B cell (primary cell): ENCODE results near the gene ZFP82. TPM values are rescaled to one million over a fixed set of nuclear protein-coding genes. Genes with fewer than 3 reads are reported as not detected.

Experiments used
- ATAC-seq: fragments of 200-7000 bp; cut with Tn5 transposase; one replicate; pipeline ENCODE4 v1.10.0; 2021; ENCODE audit warnings: low read depth, mild to moderate bottlenecking, moderate number of reproducible peaks, moderate library complexity
- CTCF ChIA-PET: fragments of 350-600 bp; sonication (Branson Sonifier 250); formaldehyde crosslinking; loops from one replicate; lab custom pipeline; 2021; ENCODE audit warnings: antibody characterized with exemption, inconsistent platforms; lab: Charles Lee
- POLR2A ChIA-PET: fragments of 350-600 bp; sonication (Branson Sonifier 250); formaldehyde crosslinking; loops from one replicate; lab custom pipeline; 2021; ENCODE audit warnings: antibody characterized with exemption; lab: Charles Lee
- DNase-seq: peaks from one replicate; pipeline ENCODE4 v3.0.0; 2013
- H2AFZ ChIP-seq: 2 replicates; pipeline ENCODE4 v1.6.1; 2012; ENCODE audit warnings: mild to moderate bottlenecking, low read depth, low read length; ENCODE audit not compliant: insufficient read depth, poor library complexity, severe bottlenecking
- H3K27ac ChIP-seq, 2 donors: 1 replicate in 1 of 2; 2 replicates in 1 of 2; pipeline ENCODE4 v1.5.1; 2012 to 2013; ENCODE audit warnings: low read length in 2 of 2, mild to moderate bottlenecking in 2 of 2, moderate library complexity in 1 of 2
- H3K27me3 ChIP-seq, 4 experiments: fragments of 200-600 bp in 1 of 4; sonication (generic) in 1 of 4; replicated peaks in 1 of 4; 1 replicate in 2 of 4; 2 replicates in 2 of 4; pipeline versions ENCODE4 v1.6.1 to v1.7.0; 2013 to 2016; ENCODE audit warnings: low read length in 3 of 4, mild to moderate bottlenecking in 2 of 4, mixed read lengths in 1 of 4, moderate library complexity in 1 of 4; ENCODE audit not compliant: insufficient read depth in 4 of 4, control insufficient read depth in 3 of 4; ENCODE audit errors: control extremely low read depth in 1 of 4
- H3K36me3 ChIP-seq, 2 experiments: replicated peaks in 1 of 2; 1 replicate in 1 of 2; 2 replicates in 1 of 2; pipeline versions ENCODE4 v1.6.1 to v1.7.1; 2013; ENCODE audit warnings: low read length in 1 of 2; ENCODE audit not compliant: insufficient read depth in 2 of 2, control insufficient read depth in 1 of 2; ENCODE audit errors: control extremely low read depth in 1 of 2, extremely low read depth in 1 of 2
- H3K4me1 ChIP-seq, 2 donors: fragments of 200-600 bp in 1 of 2; sonication (generic) in 1 of 2; 1 replicate in 1 of 2; 2 replicates in 1 of 2; pipeline versions ENCODE4 v1.5.1 to v1.6.1; 2013 to 2017; ENCODE audit warnings: low read length in 2 of 2; ENCODE audit not compliant: control insufficient read depth in 2 of 2, insufficient read depth in 2 of 2
- H3K4me2 ChIP-seq: replicated peaks from 2 replicates; pipeline ENCODE3; 2012; ENCODE audit warnings: mild to moderate bottlenecking, low read depth, low read length; ENCODE audit not compliant: poor library complexity, severe bottlenecking
- H3K4me3 ChIP-seq, 5 experiments: fragments of 200-600 bp in 1 of 5; sonication (generic) in 1 of 5; 1 replicate in 3 of 5; 2 replicates in 2 of 5; pipeline versions ENCODE4 v1.5.1 to v1.7.0; 2011 to 2016; ENCODE audit warnings: low read length in 4 of 5, mild to moderate bottlenecking in 4 of 5, low read depth in 2 of 5, control low read depth in 1 of 5, moderate library complexity in 1 of 5; ENCODE audit not compliant: insufficient read depth in 1 of 5; ENCODE audit errors: control extremely low read depth in 1 of 5, extremely low read depth in 1 of 5
- H3K79me2 ChIP-seq: fragments of 200-600 bp; sonication (generic); one replicate; pipeline ENCODE4 v1.6.0; 2016; ENCODE audit warnings: low read length; ENCODE audit not compliant: control insufficient read depth, insufficient read depth
- H3K9ac ChIP-seq: fragments of 200-600 bp; sonication (generic); 2 replicates; pipeline ENCODE4 v1.6.1; 2017; ENCODE audit warnings: mild to moderate bottlenecking, low read length, moderate library complexity
- H3K9me3 ChIP-seq, 3 donors: one replicate each; pipeline versions ENCODE4 v1.6.1 to v1.7.1; 2013; ENCODE audit warnings: low read length in 2 of 3; ENCODE audit not compliant: control insufficient read depth in 2 of 3, insufficient read depth in 1 of 3; ENCODE audit errors: control extremely low read depth in 1 of 3
- H4K20me1 ChIP-seq: 2 replicates; pipeline ENCODE4 v1.6.0; 2012; ENCODE audit warnings: mild to moderate bottlenecking, low read length; ENCODE audit not compliant: insufficient read depth, control insufficient read depth, poor library complexity, severe bottlenecking
- H3K27ac Mint-ChIP-seq: one replicate; pipeline ENCODE4 v1.8.0; 2021; ENCODE audit warnings: mixed read lengths
- H3K27me3 Mint-ChIP-seq: one replicate; pipeline ENCODE4 v1.8.0; 2021; ENCODE audit warnings: mixed read lengths
- H3K4me1 Mint-ChIP-seq: one replicate; pipeline ENCODE4 v1.8.0; 2021; ENCODE audit warnings: mixed read lengths
- H3K4me3 Mint-ChIP-seq: one replicate; pipeline ENCODE4 v1.8.0; 2021; ENCODE audit warnings: mixed read lengths
- H3K9me3 Mint-ChIP-seq: one replicate; pipeline ENCODE4 v1.8.0; 2022; ENCODE audit warnings: mixed read lengths; ENCODE audit not compliant: insufficient read depth
- CTCF ChIP-seq: fragments of 200-600 bp; IDR thresholded peaks from one replicate; pipeline ENCODE4 v1.8.0; 2022; ENCODE audit warnings: antibody characterized with exemption, mild to moderate bottlenecking
- EZH2 ChIP-seq: IDR thresholded peaks from 2 replicates; pipeline ENCODE4 v1.6.1; 2012; ENCODE audit warnings: borderline replicate concordance, low read depth, mild to moderate bottlenecking, moderate library complexity, low read length; ENCODE audit not compliant: insufficient read depth, poor library complexity, severe bottlenecking
- WGBS: methylation state at CpG from one replicate; pipeline ENCODE4 v1.1.5; 2013; ENCODE audit warnings: missing lambda C conversion rate; ENCODE audit not compliant: insufficient coverage; 5-methylcytosine and 5-hydroxymethylcytosine counted together
- intact Hi-C: fragments of 100-400 bp; cut with micrococcal nuclease; formaldehyde crosslinking; loops from one replicate; pipeline ENCODE4 v1.10.0; 2022
- polyA plus RNA-seq: library from polyadenylated mRNA; depleted of rRNA; stranded (reverse); fragments of >200 nt; gene quantifications from 2 replicates; pipeline ENCODE4 v1.2.3, GENCODE V29; 2012
- total RNA-seq, 2 donors: library from RNA; stranded (reverse); fragments of 120-200 nt in 1 of 2; gene quantifications; 1 replicate in 1 of 2; 2 replicates in 1 of 2; pipeline versions ENCODE4 v1.2.3 to v1.2.4, GENCODE V29; 2013 to 2022

Gene ZFP82
- total and polyA plus RNA-seq, 2 donors (not counting 1 experiment from before 2014, with no cell fraction given) = 7.7 to 14.4 TPM

- peak overlapping the region; percentile 96 for H3K27ac Mint-ChIP-seq
- H3K4me1 ChIP-seq = peaks cover 17 to 23% of the 10 kb centered on the region in 2 donors
- peak overlapping the region; percentile 87 for H3K4me2 ChIP-seq
- peaks cover 0 to 4% of the 10 kb centered on the region in 2 experiments for H3K36me3 ChIP-seq
- no peaks in the 10 kb centered on the region for H3K9me3 Mint-ChIP-seq
- H2AFZ ChIP-seq = peak overlapping the region; percentile 100
- ChIA-PET CTCF (no interaction called here), POLR2A (interaction anchor here (2.4 kb wide), 1 partner anchor 72 kb away, joined by 10 read pairs; the partner anchor contains the start of gene ZNF566)
- H3K79me2 ChIP-seq = peaks cover 54% of the 10 kb centered on the region
- ATAC-seq (no peak), DNase-seq (no peak)
- 31% methylated on average over 19 of the region's 25 CpGs for WGBS
- peak overlapping the region; percentile 97 for H3K4me3 Mint-ChIP-seq
- peaks cover 26% of the 10 kb centered on the region for H4K20me1 ChIP-seq
- H3K4me3 ChIP-seq = peak overlapping the region; percentile 27 to 98 (median 85)
- peaks cover 17% of the 10 kb centered on the region for H3K27me3 Mint-ChIP-seq
- peak overlapping the region; percentile 90 to 95 for H3K27ac ChIP-seq
- TF ChIP-seq EZH2 (no peak), CTCF (no peak)
- H3K4me1 Mint-ChIP-seq = peaks cover 34% of the 10 kb centered on the region
- peaks cover 0 to 19% (median 0%) of the 10 kb centered on the region in 3 donors for H3K9me3 ChIP-seq
- peak overlapping the region; percentile 96 for H3K9ac ChIP-seq
- H3K27me3 ChIP-seq = peaks cover 0 to 21% (median 13%) of the 10 kb centered on the region in 4 experiments
- intact Hi-C loops = loop anchor here (1.0 to 2.0 kb wide), 7 partner anchors 39 to 433 kb away; partner anchors contain the start of genes ZFP14, ZNF345, ZNF529 and ZNF566
Measured at GRCh38 chr19:36417752-36418286, 625 bp downstream of the ZFP82 start.

GRCh38 chr19:36409841-36410240 is 8.6 kb downstream of the ZFP82 start:
- Histone ChIP-seq H3K4me3 (no peak overlapping the region), H3K27me3 (no peaks in the 10 kb centered on the region), H3K9me3 (peaks cover 0 to 7% (median 7%) of the 10 kb centered on the region in 3 donors), H3K27ac (no peak overlapping the region), H3K79me2 (peaks cover 54% of the 10 kb centered on the region), H3K9ac (no peak overlapping the region), H2AFZ (no peak overlapping the region), H3K4me1 (no peaks in the 10 kb centered on the region), H3K4me2 (no peak overlapping the region), H3K36me3 (peaks cover 24 to 56% of the 10 kb centered on the region in 2 experiments), H4K20me1 (peaks cover 17% of the 10 kb centered on the region)
- Mint-ChIP-seq H3K4me1 (peaks cover 7% of the 10 kb centered on the region), H3K9me3 (peaks cover 2% of the 10 kb centered on the region), H3K27ac (no peak overlapping the region), H3K4me3 (no peak overlapping the region), H3K27me3 (no peaks in the 10 kb centered on the region)
- WGBS = no CpG with 5 or more reads among the region's 5 CpGs
- no peak for DNase-seq
- TF ChIP-seq CTCF = no peak
- no peak for TF ChIP-seq EZH2
- ATAC-seq = no peak
- intact Hi-C loops = no loop called here
- POLR2A ChIA-PET = no interaction called here
- CTCF ChIA-PET = no interaction called here
